Fibroblast of skin of left biceps (primary cell): ENCODE data around the gene SLC35F3.

Experiments
- DNase-seq, 2 experiments: peaks; one replicate each; pipeline ENCODE4 v3.0.0-alpha.2; 2013; ENCODE audit warnings: low read depth in 2 of 2

The SLC35F3 gene

GRCh38 chr1:234219711-234220110, 315.2 kb downstream of the SLC35F3 start:
- DNase-seq, result no peak

- DNase-seq, result no peak
Observed at GRCh38 chr1:234221601-234222000, 317.1 kb downstream of the SLC35F3 start.

- DNase-seq, result no peak
Observed at GRCh38 chr1:234222561-234223280, 318.2 kb downstream of the SLC35F3 start.

DNA sequence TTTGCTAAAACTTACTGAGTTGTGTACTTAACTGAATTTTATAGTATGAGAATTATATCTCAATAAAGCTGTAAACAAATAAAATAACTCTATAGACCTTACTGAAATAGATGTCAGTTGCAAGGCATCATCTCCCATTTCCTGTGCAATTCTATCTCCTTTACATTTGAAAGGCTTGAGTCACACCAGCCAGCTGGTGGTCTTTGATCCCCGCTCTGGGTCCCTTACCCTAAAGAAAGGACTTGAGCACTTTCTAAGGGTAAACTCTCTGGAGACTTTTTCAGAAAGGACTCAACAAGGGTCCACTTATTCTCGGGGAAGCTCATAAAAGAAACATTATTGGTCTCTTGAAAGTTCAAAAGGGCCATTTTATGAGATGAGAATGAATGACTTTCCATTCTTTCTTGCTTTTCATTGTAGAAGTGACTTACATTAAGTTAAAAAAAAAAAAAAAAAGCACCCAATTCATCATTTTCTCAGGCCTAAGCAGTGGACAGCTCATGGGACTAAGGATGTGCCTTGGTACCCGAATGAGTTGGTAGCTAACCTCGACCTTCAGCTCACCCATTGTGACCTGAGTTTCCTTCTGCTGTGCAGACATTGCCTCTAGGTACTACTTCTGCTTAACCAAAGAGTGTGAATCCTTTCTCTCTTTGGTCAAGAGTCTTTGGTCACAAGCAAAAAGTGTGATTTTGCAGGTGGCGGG, 321.8 kb downstream of the SLC35F3 start:
- DNase-seq, result no peak

GRCh38 chr1:234226819-234227165, 322.3 kb downstream of the SLC35F3 start:
- no peak for DNase-seq

GRCh38 chr1:234229581-234230387, 325.3 kb downstream of the SLC35F3 start:
- no peak for DNase-seq

DNA sequence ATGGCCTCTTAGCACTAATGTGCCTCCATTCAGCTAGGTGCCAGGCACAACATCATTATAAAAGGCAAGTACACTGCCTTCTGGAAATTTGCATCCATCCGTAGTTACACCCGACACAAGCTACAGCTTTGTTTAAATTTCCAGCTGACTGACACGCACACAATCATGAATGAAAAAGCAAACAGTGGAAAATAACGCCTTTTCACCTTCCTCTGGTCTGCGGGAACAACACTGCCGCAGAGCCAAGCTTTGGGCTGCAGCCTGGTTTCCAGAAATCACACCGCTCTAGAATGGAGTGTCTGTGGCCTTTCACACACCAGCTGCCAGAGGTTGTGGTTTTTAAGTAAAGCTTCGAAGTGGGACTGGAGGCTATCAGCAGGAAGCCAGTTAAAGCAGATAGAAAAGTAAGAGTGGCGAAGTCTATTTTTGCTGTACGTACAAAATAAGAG, 326.0 kb downstream of the SLC35F3 start:
- no peak for DNase-seq

- no peak for DNase-seq
Observed at GRCh38 chr1:234231061-234231892, 326.8 kb downstream of the SLC35F3 start.

DNA sequence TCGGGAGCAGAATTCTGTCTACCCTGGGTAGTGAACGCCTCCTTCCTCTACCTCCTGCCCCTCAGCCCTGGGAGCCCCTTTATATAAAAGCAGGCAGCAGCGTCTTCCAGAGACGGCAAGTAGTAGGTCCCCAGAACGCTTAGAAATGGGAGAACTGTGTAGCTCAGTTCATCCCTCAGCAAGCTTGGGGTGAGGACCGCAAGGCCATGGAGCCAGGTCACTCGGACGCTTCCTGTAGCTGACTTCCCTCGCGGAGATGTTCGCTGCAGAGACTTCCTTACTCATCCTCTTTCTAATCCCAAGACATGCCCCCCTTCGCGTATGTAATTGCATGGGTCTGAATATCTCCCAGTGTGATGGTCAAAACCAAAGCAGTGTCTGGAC, 327.4 kb downstream of the SLC35F3 start:
- no peak for DNase-seq

GRCh38 chr1:234234199-234234598, 329.7 kb downstream of the SLC35F3 start:
- no peak for DNase-seq

- no peak for DNase-seq
Observed at GRCh38 chr1:234235434-234235881, 331.0 kb downstream of the SLC35F3 start.

GRCh38 chr1:234237393-234237792, 332.9 kb downstream of the SLC35F3 start:
- DNase-seq, result no peak

GRCh38 chr1:234238060-234238459, 333.6 kb downstream of the SLC35F3 start:
- no peak for DNase-seq

- DNase-seq, result no peak
Observed at GRCh38 chr1:234239515-234239914, 335.0 kb downstream of the SLC35F3 start.

DNA sequence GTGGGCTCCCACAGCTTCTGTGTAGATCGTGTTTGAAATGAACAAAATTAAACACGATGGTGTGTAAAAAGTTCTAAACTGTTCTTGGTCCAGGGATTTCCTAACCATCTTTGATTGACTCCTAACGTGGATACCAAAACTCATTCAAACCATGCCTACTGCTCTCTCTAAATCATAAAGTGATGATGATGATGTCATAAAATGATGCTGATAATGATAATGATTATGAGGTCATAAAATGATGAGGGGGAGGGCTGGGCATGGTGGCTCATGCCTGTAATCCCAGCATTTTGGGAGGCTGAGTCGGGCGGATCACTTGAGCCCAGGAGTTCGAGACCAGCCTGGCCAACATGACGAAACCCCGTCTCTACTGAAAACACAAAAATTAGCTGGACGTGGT, 335.5 kb downstream of the SLC35F3 start:
- no peak for DNase-seq

GRCh38 chr1:234240680-234241079, 336.2 kb downstream of the SLC35F3 start:
- no peak for DNase-seq

DNA sequence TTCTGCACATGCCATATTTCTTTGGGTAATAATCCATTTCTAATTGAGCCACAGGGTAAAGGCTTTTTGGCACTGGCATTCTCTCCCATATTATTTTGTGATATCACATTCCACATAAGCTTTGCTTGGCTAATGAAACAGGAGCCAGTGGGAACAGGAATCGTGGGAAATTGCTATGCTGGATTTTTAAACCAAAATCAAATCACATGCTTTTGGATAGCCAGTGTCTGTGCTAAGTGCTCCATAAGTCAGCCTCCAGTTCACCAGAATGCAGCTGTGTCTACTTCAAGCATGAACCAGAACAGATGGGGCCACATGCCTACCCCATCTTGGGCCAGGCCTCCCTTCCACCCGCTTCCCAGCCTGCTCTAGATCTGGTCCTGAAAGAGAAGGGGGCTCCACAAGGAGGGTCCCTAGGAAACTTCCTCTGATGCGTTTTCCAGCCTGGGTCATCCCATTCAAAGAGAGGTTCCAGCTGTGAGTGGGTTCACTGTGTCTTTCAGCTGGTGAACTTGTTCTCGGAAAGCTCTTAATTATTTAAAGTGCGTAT, 337.5 kb downstream of the SLC35F3 start:
- no peak for DNase-seq

- no peak for DNase-seq
Observed at GRCh38 chr1:234243521-234244260, 339.2 kb downstream of the SLC35F3 start.

DNA sequence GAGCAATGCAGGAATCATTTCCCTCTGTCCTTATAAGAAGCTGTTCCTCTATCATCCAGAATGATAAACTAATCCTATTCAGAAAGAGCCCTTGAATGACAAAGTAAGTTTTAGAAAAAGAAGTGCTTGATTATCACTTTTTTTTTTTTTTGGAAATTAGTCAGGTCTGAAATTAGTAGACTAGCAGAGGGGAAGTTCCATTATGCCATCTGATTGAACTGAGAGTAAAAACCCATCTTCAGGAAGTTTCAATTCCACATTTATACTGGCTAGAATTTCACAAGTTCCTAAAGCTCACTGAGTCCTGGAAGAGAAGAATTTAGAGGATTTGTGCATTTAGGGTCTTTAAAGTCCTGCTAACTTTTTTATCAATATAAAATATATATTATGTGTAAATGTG, 340.0 kb downstream of the SLC35F3 start:
- no peak for DNase-seq

DNA sequence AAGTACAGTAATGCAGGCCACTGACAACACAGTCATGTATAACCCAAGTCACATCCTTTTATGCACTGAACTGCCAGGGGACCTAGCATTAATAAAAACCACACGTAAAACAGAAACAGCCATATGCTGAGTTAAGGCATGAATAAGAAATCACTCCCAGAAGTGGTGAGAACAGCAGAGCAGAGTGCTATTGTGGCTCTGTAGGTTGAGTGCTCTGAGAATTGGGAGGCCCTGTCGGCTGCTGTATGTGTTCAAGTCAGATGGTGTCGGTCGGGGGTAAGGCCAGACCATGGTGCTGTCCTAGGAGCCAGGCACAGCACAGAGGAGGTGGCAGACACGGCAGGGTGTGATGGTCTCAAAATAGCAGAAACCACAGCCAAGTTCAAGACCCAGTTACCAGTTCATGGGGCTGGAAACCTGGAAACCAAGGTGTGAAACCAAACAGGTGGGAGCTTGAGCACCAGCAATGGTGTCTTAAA, 342.2 kb downstream of the SLC35F3 start:
- no peak for DNase-seq
